DLD1 (cell line): Measurements from ENCODE around the gene RBM23.
"Not testable (repeated sequence)": the region's sequence is repeated elsewhere in the genome, so short reads cannot be mapped to it uniquely, and the experiment has no call there.

Experiments
- in situ Hi-C: cut with HindIII; loops from 2 replicates; pipeline ENCODE4 v1.10.0; 2017; ENCODE audit warnings: low sequenced_read_pairs

Gene RBM23

GRCh38 chr14:22866874-22867273, 52.1 kb downstream of the RBM23 start:
- in situ Hi-C loops, result no loop called here

GRCh38 chr14:22865424-22866405, 53.2 kb downstream of the RBM23 start:
- in situ Hi-C loops, result no loop called here

GRCh38 chr14:22864979-22865378, 54.0 kb downstream of the RBM23 start:
- in situ Hi-C loops, result no loop called here

- in situ Hi-C loops, result no loop called here
Measured at GRCh38 chr14:22861651-22862050, 57.3 kb downstream of the RBM23 start.

GRCh38 chr14:22860377-22860776, 58.6 kb downstream of the RBM23 start:
- in situ Hi-C loops, result not testable (repeated sequence)

GRCh38 chr14:22856428-22856827, 62.5 kb downstream of the RBM23 start:
- in situ Hi-C loops, result no loop called here

GRCh38 chr14:22854963-22855724, 63.8 kb downstream of the RBM23 start:
- in situ Hi-C loops, result no loop called here

GRCh38 chr14:22854296-22854695, 64.7 kb downstream of the RBM23 start:
- in situ Hi-C loops, result not testable (repeated sequence)

- in situ Hi-C loops, result no loop called here
Measured at GRCh38 chr14:22852940-22853767, 65.8 kb downstream of the RBM23 start.

- in situ Hi-C loops, result no loop called here
Measured at GRCh38 chr14:22852599-22852939, 66.4 kb downstream of the RBM23 start.

GRCh38 chr14:22852178-22852577, 66.8 kb downstream of the RBM23 start:
- in situ Hi-C loops, result not testable (repeated sequence)

- in situ Hi-C loops, result no loop called here
Measured at GRCh38 chr14:22850944-22851764, 67.8 kb downstream of the RBM23 start.

GRCh38 chr14:22849212-22849819, 69.6 kb downstream of the RBM23 start:
- in situ Hi-C loops, result no loop called here

- in situ Hi-C loops, result no loop called here
Measured at GRCh38 chr14:22848351-22849164, 70.4 kb downstream of the RBM23 start.

- in situ Hi-C loops, result no loop called here
Measured at GRCh38 chr14:22847661-22848341, 71.1 kb downstream of the RBM23 start.

GRCh38 chr14:22846811-22847307, 72.1 kb downstream of the RBM23 start:
- in situ Hi-C loops, result no loop called here

- in situ Hi-C loops, result no loop called here
Measured at GRCh38 chr14:22845821-22846625, 72.9 kb downstream of the RBM23 start.

GRCh38 chr14:22845103-22845394, 73.9 kb downstream of the RBM23 start:
- in situ Hi-C loops, result no loop called here
